Dendritic cell treated with granulocyte-macrophage colony-stimulating factor and Interleukin-4, amounts not matched to agents 40 ng/mL and 50 ng/mL, for 4 days (primary cell): ENCODE measurements around the gene BRD3OS.

Source experiments
- H3K27ac Mint-ChIP-seq: one replicate; pipeline ENCODE4 v1.8.0; 2022; ENCODE audit warnings: mild to moderate bottlenecking, mixed read lengths
- H3K27me3 Mint-ChIP-seq: one replicate; pipeline ENCODE4 v1.8.0; 2022; ENCODE audit warnings: mild to moderate bottlenecking, mixed read lengths
- H3K36me3 Mint-ChIP-seq: one replicate; pipeline ENCODE4 v1.8.0; 2022; ENCODE audit warnings: low read depth, mixed read lengths
- H3K4me1 Mint-ChIP-seq: one replicate; pipeline ENCODE4 v1.8.0; 2022; ENCODE audit warnings: low read depth, mixed read lengths
- H3K4me3 Mint-ChIP-seq: one replicate; pipeline ENCODE4 v1.8.0; 2022; ENCODE audit warnings: mild to moderate bottlenecking, moderate library complexity, mixed read lengths
- H3K9me3 Mint-ChIP-seq: one replicate; pipeline ENCODE4 v1.8.0; 2022; ENCODE audit warnings: mixed read lengths
- intact Hi-C: fragments of 100-400 bp; cut with micrococcal nuclease; formaldehyde crosslinking; loops from one replicate; pipeline ENCODE4 v1.15.0; 2022

The BRD3OS gene

GRCh38 chr9:134028575-134029247, 3.4 kb downstream of the BRD3OS start:
- Mint-ChIP-seq H3K4me3 (no peak overlapping the region), H3K36me3 (peaks cover 54% of the 10 kb centered on the region), H3K9me3 (no peaks in the 10 kb centered on the region), H3K4me1 (peaks cover 17% of the 10 kb centered on the region), H3K27me3 (no peaks in the 10 kb centered on the region), H3K27ac (no peak overlapping the region)
- intact Hi-C loops = no loop called here

DNA sequence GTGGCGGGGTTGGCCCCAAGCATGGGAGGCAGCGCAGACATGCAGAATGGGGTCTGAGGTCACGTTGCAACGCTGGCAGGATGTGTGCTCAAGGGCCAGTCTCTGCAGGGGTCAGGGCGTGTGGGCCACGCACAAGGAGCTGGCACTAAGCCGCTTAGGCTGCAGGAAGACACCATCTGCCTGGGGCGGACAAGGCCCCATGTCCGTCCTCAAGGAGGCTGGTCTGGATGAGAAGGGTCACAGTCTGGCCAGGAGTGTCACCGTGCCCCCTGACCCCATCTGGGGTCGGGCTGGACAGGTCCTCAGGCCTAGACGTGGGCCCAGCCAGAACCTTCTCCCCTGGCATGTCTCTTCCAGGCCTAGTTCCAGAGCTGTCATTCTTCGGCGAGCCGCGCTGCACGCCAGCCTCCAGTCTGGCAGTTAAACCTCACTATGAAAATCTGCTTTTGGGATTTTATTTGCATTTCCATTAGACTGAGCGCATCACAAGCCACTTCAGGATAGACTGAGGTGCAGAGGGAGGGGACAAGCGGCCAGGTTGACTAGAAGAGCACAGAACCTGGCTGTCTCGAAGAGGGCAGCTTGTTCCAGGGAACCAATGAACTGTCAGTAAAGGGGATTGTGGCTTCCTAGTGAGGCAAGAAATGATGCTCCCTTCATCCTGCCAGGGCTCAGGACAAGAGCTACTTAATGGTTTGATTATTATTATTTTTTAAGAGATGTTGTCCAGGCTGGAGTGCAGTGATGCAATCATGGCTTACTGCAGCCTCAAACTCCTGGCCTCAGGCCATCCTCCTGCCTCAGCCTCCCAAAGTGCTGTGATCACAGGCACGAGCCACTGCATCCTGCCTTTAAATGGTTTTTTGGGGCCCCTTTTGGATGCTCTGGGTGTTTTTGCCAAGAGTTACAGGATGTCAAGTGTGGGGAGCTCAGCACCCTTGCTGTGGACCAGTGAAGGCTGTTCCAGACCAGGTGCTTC, 4.3 kb downstream of the BRD3OS start:
- peaks cover 62% of the 10 kb centered on the region for H3K36me3 Mint-ChIP-seq
- intact Hi-C loops = no loop called here
- H3K27me3 Mint-ChIP-seq = no peaks in the 10 kb centered on the region
- no peaks in the 10 kb centered on the region for H3K9me3 Mint-ChIP-seq
- no peak overlapping the region for H3K4me3 Mint-ChIP-seq
- H3K4me1 Mint-ChIP-seq = peaks cover 12% of the 10 kb centered on the region
- H3K27ac Mint-ChIP-seq = no peak overlapping the region

DNA sequence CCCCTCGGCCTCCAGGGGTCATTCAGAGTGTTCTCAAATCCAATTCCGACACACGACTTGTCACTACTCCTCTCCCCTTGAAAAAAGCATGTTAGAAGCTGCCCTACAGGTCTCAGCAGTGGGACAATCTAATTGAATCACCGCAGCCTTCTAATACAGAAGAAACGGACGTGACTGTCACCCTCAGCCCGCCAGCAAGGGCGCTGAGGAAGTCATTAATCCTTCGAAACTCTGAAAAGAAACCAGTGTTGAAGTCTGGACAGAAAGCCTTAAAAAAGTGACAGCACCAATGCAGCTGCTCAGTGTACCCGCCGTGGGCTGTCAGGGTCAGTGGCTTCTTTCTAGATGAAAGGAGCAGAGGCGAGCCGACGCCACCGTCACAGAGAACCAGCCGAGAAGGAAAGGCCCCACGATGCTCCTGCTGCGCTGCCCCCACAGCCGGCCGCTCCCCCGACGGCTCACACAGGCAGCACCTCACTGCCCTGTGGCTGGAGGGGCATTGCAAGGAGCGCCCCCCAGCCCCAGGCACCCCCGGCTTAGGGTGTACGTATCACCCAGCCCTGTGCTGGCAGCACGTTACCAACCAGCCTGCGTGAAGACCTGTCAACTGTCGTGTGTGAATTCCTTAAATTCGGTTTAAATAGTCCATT, 5.7 kb downstream of the BRD3OS start:
- H3K9me3 Mint-ChIP-seq = no peaks in the 10 kb centered on the region
- H3K4me3 Mint-ChIP-seq = no peak overlapping the region
- H3K27ac Mint-ChIP-seq = no peak overlapping the region
- H3K4me1 Mint-ChIP-seq = peaks cover 6% of the 10 kb centered on the region
- H3K27me3 Mint-ChIP-seq = no peaks in the 10 kb centered on the region
- peaks cover 68% of the 10 kb centered on the region for H3K36me3 Mint-ChIP-seq
- intact Hi-C loops = no loop called here

DNA sequence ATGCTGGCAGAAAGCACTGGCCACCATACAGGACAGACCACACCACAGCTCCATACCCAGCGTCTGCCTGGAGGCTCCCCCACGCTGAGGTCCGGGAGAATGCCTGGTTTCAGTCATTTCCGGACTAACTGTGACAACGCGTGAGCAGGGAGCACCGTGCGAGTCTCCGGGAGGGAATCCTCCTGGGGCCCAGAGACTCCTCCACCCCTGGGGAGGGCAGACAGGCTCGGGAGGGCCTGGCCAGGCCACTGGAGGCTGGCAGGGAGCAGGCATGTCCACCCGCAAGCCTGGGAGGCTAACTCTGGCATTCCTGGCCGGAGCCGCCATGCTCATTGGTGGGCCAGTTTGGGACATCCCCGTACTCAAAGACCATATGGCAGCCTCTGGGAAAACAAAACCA, 6.5 kb downstream of the BRD3OS start:
- Mint-ChIP-seq H3K27me3 (no peaks in the 10 kb centered on the region), H3K27ac (no peak overlapping the region), H3K36me3 (peaks cover 77% of the 10 kb centered on the region), H3K4me3 (no peak overlapping the region), H3K9me3 (no peaks in the 10 kb centered on the region), H3K4me1 (no peaks in the 10 kb centered on the region)
- intact Hi-C loops = no loop called here

DNA sequence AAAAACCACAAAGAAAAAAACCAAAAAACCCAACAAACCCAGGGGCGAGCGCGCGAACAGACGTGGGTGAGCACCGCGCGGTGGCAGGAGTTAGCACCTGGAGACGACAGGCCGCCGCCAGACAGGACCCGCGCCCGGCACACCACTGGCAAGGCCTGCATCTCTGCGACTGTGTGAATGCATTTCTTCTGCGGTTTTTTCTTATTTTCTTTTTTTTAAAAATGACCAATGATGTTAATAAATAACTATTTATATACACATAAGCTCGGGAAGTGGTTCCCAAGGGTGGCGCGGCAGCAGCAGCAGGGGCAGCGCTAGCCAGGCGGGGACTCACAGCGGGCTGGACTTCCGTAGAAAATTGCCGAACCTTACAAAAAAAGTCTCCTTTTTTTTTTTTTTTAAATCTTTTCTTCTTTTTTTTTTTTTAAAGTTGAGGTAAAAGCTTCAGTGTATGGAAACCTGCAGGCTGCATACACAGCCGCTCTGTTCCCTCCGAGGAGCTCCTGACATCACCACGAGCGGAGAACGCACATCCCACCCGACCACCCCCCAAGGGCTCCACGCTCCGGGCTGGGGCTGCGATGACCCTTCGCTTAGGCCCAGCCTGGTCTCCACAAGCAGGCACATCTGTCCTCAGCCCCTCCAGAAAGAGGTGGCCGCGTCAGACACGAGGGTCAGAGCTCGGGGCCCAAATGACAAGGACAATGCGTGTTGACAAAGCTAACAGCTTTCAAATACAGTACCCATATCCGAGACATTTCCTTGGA, 7.4 kb downstream of the BRD3OS start:
- Mint-ChIP-seq H3K27ac (no peak overlapping the region), H3K9me3 (no peaks in the 10 kb centered on the region), H3K27me3 (no peaks in the 10 kb centered on the region), H3K4me1 (no peaks in the 10 kb centered on the region), H3K36me3 (peaks cover 81% of the 10 kb centered on the region), H3K4me3 (no peak overlapping the region)
- intact Hi-C loops = no loop called here

- H3K27me3 Mint-ChIP-seq = no peaks in the 10 kb centered on the region
Observed at GRCh38 chr9:134033516-134034214, 8.4 kb downstream of the BRD3OS start.

DNA sequence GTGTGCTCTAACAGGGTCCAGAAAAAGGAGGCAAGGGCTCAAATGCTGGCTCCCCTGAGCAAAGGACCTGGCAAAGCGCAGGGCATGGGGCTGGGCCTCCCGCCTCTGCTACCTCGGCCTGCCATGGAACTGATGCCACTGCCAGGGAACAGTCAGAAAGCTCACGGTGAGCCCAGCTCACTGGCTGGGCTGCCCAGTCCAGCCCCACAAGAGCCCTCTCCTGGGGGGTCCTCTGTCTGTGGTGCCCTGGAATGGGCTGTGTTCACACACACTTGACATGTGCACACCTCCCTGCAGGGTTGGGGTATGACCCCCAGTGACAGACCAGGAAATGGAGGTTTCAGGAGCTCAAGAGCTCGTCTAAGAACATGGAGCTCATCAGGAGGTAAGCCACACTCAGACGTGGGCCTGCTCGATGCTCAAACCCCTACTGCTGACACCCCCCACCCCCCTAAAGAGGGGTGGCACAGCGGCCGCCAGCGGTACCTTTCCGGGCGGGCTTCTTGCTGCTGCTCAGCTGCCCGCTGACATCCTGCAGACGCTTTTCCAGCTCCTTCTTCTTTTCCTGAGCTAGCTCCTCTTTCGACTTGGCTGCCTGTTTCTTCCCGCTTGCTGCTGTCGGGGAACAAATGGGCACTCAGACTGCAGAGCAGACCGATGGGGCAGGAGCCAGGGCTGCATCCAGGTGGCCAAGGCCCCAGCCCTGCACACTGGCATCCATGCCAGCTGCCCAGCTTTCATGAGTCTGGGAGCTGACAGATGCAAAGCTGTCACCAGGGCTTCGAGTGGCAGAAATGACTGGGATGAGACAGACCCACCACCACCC, 9.1 kb downstream of the BRD3OS start:
- intact Hi-C loops = no loop called here
- H3K36me3 Mint-ChIP-seq = peaks cover 88% of the 10 kb centered on the region
- no peaks in the 10 kb centered on the region for H3K4me1 Mint-ChIP-seq
- no peaks in the 10 kb centered on the region for H3K27me3 Mint-ChIP-seq
- H3K9me3 Mint-ChIP-seq = no peaks in the 10 kb centered on the region
- H3K4me3 Mint-ChIP-seq = no peak overlapping the region
- no peak overlapping the region for H3K27ac Mint-ChIP-seq

More at GRCh38 chr9:134033516-134034214, 8.4 kb downstream of the BRD3OS start:
- intact Hi-C loops = no loop called here
- peaks cover 88% of the 10 kb centered on the region for H3K36me3 Mint-ChIP-seq
- H3K27ac Mint-ChIP-seq = no peak overlapping the region
- H3K9me3 Mint-ChIP-seq = no peaks in the 10 kb centered on the region
- no peaks in the 10 kb centered on the region for H3K4me1 Mint-ChIP-seq
- H3K4me3 Mint-ChIP-seq = no peak overlapping the region

DNA sequence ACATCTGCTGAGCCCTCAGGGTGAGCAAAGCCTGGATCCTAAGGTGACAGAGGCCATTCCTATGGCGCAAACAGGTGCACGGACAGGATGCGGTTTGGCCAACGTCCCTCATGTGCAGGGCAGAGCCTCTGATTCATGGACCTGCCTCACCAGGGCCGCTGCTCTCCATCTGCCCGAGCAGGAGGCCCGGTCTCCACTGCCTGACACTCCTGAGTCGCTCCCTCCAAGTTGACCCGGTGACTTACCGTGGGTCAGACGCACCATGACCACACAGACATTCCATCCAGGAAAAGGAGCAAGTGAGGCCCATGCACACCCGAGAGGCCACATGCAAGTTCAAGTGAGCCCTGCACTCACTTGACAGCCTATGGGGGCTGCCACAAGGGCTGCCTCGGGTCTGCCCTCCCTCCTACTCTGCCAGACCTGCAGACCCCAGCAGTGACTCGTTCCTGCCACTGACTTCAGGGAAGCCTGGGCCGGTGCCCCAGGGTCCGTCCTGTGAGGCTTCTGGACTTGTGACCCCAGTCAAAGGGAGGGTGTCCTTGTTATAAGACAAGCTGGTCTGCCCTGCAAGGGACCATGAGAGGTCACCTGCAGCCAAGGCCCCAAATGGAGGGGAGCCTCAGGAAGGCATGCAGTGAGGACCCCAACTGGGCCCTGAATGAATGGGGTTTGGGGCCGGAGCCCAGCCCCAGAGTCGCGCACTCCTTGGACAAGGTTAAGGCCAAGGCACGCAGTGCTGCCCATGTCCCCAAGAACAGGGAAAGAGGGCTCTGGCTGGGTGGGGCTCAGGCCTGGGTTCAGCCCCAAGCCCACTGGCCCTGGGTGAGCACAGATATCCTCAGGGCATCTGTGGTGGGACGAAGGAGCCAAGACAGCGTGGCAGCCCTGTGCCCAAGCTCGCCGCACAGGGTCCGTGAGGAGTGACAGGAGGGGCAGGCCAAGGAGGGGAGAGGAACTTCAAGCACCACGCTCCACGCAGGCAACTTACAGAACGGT, 10.1 kb downstream of the BRD3OS start:
- Mint-ChIP-seq H3K36me3 (peaks cover 95% of the 10 kb centered on the region), H3K4me1 (no peaks in the 10 kb centered on the region), H3K27me3 (no peaks in the 10 kb centered on the region), H3K27ac (no peak overlapping the region), H3K4me3 (no peak overlapping the region), H3K9me3 (no peaks in the 10 kb centered on the region)
- intact Hi-C loops = no loop called here

GRCh38 chr9:134036130-134036529, 10.8 kb downstream of the BRD3OS start:
- peaks cover 95% of the 10 kb centered on the region for H3K36me3 Mint-ChIP-seq
- H3K27ac Mint-ChIP-seq = no peak overlapping the region
- no peak overlapping the region for H3K4me3 Mint-ChIP-seq
- no peaks in the 10 kb centered on the region for H3K4me1 Mint-ChIP-seq
- intact Hi-C loops = no loop called here
- no peaks in the 10 kb centered on the region for H3K9me3 Mint-ChIP-seq
- no peaks in the 10 kb centered on the region for H3K27me3 Mint-ChIP-seq

GRCh38 chr9:134037641-134038040, 12.4 kb downstream of the BRD3OS start:
- H3K36me3 Mint-ChIP-seq = peaks cover 95% of the 10 kb centered on the region

GRCh38 chr9:134039386-134040175, 14.3 kb downstream of the BRD3OS start:
- H3K4me3 Mint-ChIP-seq = no peak overlapping the region
- H3K4me1 Mint-ChIP-seq = no peaks in the 10 kb centered on the region
- no peaks in the 10 kb centered on the region for H3K9me3 Mint-ChIP-seq
- no peaks in the 10 kb centered on the region for H3K27me3 Mint-ChIP-seq
- H3K27ac Mint-ChIP-seq = peak overlapping the region; percentile 3
- intact Hi-C loops = no loop called here
- H3K36me3 Mint-ChIP-seq = peaks cover 95% of the 10 kb centered on the region

More at GRCh38 chr9:134037641-134038040, 12.4 kb downstream of the BRD3OS start:
- intact Hi-C loops = no loop called here
- no peak overlapping the region for H3K4me3 Mint-ChIP-seq
- no peaks in the 10 kb centered on the region for H3K4me1 Mint-ChIP-seq
- no peak overlapping the region for H3K27ac Mint-ChIP-seq
- no peaks in the 10 kb centered on the region for H3K9me3 Mint-ChIP-seq
- H3K27me3 Mint-ChIP-seq = no peaks in the 10 kb centered on the region
